Measurements from ENCODE around the gene CLDN7.

Gene CLDN7

DNA sequence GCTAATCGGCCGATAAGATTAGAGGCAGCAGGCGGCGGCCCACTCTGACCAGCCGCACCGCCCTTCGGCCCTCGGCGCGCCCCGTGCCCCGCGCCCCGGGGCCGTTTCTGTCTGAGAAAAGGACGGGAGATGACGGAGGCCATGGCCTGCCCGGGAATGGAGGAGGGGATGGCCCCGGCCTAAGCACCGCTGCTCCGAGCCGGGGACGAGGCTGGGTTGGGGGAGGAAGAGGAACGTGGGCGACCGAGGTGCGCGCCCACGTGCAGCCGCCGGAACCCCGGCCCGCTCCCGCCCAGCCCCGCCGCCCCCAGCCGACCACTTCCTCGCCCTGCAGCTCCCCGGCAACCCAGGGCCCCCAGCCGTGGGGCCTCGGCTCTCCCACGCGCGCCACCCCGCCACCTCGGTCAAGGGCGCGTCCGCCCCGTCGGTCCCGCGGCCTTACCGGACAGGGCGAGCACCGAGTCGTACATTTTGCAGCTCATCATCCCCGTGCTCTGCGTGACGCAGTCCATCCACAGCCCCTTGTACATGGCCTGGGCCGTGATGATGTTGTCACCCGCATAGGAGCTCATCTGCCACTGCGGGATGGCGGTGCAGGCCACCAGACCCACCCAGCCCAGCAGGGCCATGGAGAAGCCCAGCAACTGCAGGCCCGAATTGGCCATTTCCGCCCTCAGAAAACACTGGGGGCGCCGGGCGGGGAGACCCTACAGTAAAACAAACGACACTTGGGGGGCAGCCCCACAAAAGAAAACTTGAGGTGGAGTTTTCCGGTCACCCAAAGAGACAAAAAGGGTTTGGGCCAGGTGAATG lies 693 bp downstream of the CLDN7 start:
- Histone ChIP-seq H3K23ac (ENCODE audit: low read depth, low read length, poor library complexity) (peak overlapping the region; percentile 97), H2AFZ (ENCODE audit: low read length) (peak overlapping the region; percentile 55), H3K14ac (ENCODE audit: low read length) (peak overlapping the region; percentile 89), H4K91ac (ENCODE audit: low read depth, low read length, poor library complexity) (no peak overlapping the region), H3K9me3 (replicated peaks in 1 of 2; ENCODE audit: control insufficient read depth in 2 of 2, insufficient read depth in 1 of 2, low read depth in 1 of 2, low read length in 2 of 2) (no peaks in the 10 kb centered on the region), H3K4me1 (ENCODE audit: control insufficient read depth in 2 of 2, insufficient read depth in 1 of 2, low read depth in 1 of 2, low read length in 2 of 2) (peaks cover 7 to 11% of the 10 kb centered on the region in 2 donors), H3K9ac (ENCODE audit: low read depth, low read length, poor library complexity) (peak overlapping the region; percentile 60), H2AK5ac (ENCODE audit: low read depth, low read length) (peak overlapping the region; percentile 88), H3K27ac (replicated peaks; ENCODE audit: low read length) (no peak overlapping the region), H3K18ac (ENCODE audit: low read length) (peak overlapping the region; percentile 92), H2BK12ac (ENCODE audit: low read length) (peak overlapping the region; percentile 30), H3K36me3 (replicated peaks in 1 of 2; ENCODE audit: control insufficient read depth in 2 of 2, insufficient read depth in 2 of 2, low read length in 2 of 2) (peaks cover 16 to 41% of the 10 kb centered on the region in 2 donors), H2BK120ac (ENCODE audit: low read depth, low read length) (no peak overlapping the region), H3K79me1 (ENCODE audit: low read depth, low read length) (peaks cover 3% of the 10 kb centered on the region), H3K4me2 (ENCODE audit: insufficient read depth, low read length, poor library complexity, severe bottlenecking) (peak overlapping the region; percentile 89), H2BK15ac (ENCODE audit: low read length) (peak overlapping the region; percentile 94), H4K8ac (ENCODE audit: low read depth, low read length) (no peak overlapping the region), H2BK5ac (ENCODE audit: low read length) (no peak overlapping the region), H3K4me3 (ENCODE audit: low read length in 2 of 2) (peak overlapping the region in 1 of 2 donors; percentile 73), H3K27me3 (ENCODE audit: control insufficient read depth in 3 of 3, insufficient read depth in 3 of 3, low read depth in 1 of 3, low read length in 3 of 3) (peaks cover 20 to 45% (median 44%) of the 10 kb centered on the region in 3 experiments), H3K4ac (ENCODE audit: low read length) (peak overlapping the region; percentile 53)
- WGBS, 2 donors (ENCODE audit: extremely low coverage in 2 of 2, insufficient read length in 2 of 2, insufficient replicate concordance in 1 of 2), result no CpG with 5 or more reads among the region's 71 CpGs
- no peak for DNase-seq (ENCODE audit: low spot score)

DNA sequence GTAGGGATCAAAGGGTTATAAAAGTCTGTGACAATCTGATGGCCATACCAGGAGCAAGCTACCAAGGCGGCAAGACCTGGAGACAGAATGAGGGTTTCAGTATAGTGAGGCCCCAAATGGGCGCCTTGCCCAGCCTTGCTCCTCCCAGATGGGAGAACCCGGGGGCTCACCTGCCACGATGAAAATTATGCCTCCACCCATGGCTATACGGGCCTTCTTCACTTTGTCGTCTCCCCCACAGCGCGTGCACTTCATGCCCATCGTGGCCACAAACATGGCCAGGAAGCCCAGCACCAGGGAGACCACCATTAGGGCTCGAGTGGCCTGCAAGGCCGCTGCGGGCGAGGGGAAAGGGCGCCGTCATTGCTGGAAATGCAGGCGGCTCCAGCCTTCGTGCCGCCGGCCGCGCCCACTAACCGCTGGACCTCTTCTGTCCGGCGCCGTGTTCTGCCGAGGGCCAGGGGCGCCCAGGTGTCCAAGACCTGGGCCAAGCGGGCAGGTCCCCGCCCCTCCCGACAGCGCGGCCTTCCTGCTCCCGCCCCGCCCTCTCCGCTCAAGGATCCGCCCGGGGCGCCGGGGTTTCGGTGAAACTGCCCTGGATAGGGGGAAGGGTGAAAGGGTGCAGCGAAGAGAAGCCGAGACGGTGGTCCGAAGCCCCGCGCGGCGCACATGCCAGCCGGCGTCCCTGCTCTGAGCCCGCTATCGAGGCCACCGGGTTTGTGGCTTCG lies 1.5 kb downstream of the CLDN7 start:
- Histone ChIP-seq H3K14ac (ENCODE audit: low read length) (peak overlapping the region; percentile 84), H2BK12ac (ENCODE audit: low read length) (no peak overlapping the region), H3K4ac (ENCODE audit: low read length) (peak overlapping the region; percentile 53), H3K9me3 (replicated peaks in 1 of 2; ENCODE audit: control insufficient read depth in 2 of 2, insufficient read depth in 1 of 2, low read depth in 1 of 2, low read length in 2 of 2) (no peaks in the 10 kb centered on the region), H3K79me1 (ENCODE audit: low read depth, low read length) (peaks cover 5% of the 10 kb centered on the region), H4K91ac (ENCODE audit: low read depth, low read length, poor library complexity) (peak overlapping the region; percentile 96), H3K9ac (ENCODE audit: low read depth, low read length, poor library complexity) (peak overlapping the region; percentile 60), H3K18ac (ENCODE audit: low read length) (peak overlapping the region; percentile 92), H3K4me2 (ENCODE audit: insufficient read depth, low read length, poor library complexity, severe bottlenecking) (peak overlapping the region; percentile 89), H3K27ac (replicated peaks; ENCODE audit: low read length) (no peak overlapping the region), H2BK15ac (ENCODE audit: low read length) (peak overlapping the region; percentile 94), H3K36me3 (replicated peaks in 1 of 2; ENCODE audit: control insufficient read depth in 2 of 2, insufficient read depth in 2 of 2, low read length in 2 of 2) (peaks cover 20 to 49% of the 10 kb centered on the region in 2 donors), H3K4me1 (ENCODE audit: control insufficient read depth in 2 of 2, insufficient read depth in 1 of 2, low read depth in 1 of 2, low read length in 2 of 2) (peaks cover 7 to 11% of the 10 kb centered on the region in 2 donors), H3K4me3 (ENCODE audit: low read length in 2 of 2) (peak overlapping the region in 1 of 2 donors; percentile 73), H2AFZ (ENCODE audit: low read length) (peak overlapping the region; percentile 55), H2BK120ac (ENCODE audit: low read depth, low read length) (no peak overlapping the region), H4K8ac (ENCODE audit: low read depth, low read length) (no peak overlapping the region), H2AK5ac (ENCODE audit: low read depth, low read length) (peak overlapping the region; percentile 88), H3K23ac (ENCODE audit: low read depth, low read length, poor library complexity) (peak overlapping the region; percentile 91), H2BK5ac (ENCODE audit: low read length) (no peak overlapping the region), H3K27me3 (ENCODE audit: control insufficient read depth in 3 of 3, insufficient read depth in 3 of 3, low read depth in 1 of 3, low read length in 3 of 3) (peaks cover 20 to 45% (median 44%) of the 10 kb centered on the region in 3 experiments)
- no CpG with 5 or more reads among the region's 54 CpGs for WGBS, 2 donors (ENCODE audit: extremely low coverage in 2 of 2, insufficient read length in 2 of 2, insufficient replicate concordance in 1 of 2)
- no peak for DNase-seq (ENCODE audit: low spot score)

DNA sequence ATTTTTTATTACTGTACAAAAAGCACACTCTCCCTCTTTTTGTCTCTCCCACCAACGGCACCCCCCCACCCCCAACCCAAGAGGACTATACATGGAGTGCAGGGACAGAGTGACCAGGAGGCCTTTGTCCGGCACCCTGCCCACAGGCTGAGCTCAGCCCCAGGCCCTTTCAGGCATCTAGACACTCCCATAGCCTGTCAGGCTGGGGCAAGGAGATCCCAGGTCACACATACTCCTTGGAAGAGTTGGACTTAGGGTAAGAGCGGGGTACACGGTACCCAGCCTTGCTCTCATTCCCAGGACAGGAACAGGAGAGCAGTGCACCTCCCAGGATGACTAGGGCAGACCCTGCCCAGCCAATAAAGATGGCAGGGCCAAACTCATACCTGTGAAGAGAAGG lies 2.1 kb downstream of the CLDN7 start:
- peaks cover 7 to 11% of the 10 kb centered on the region in 2 donors for H3K4me1 ChIP-seq (ENCODE audit: control insufficient read depth in 2 of 2, insufficient read depth in 1 of 2, low read depth in 1 of 2, low read length in 2 of 2)
- no peak overlapping the region for H2BK12ac ChIP-seq (ENCODE audit: low read length)
- WGBS, 2 donors (ENCODE audit: extremely low coverage in 2 of 2, insufficient read length in 2 of 2, insufficient replicate concordance in 1 of 2), result no CpG with 5 or more reads among the region's 4 CpGs
- H4K8ac ChIP-seq (ENCODE audit: low read depth, low read length), result no peak overlapping the region
- no peak overlapping the region for H4K91ac ChIP-seq (ENCODE audit: low read depth, low read length, poor library complexity)
- no peak overlapping the region for H3K18ac ChIP-seq (ENCODE audit: low read length)
- no peak overlapping the region for H3K23ac ChIP-seq (ENCODE audit: low read depth, low read length, poor library complexity)
- peaks cover 20 to 45% (median 44%) of the 10 kb centered on the region in 3 experiments for H3K27me3 ChIP-seq (ENCODE audit: control insufficient read depth in 3 of 3, insufficient read depth in 3 of 3, low read depth in 1 of 3, low read length in 3 of 3)
- H2AFZ ChIP-seq (ENCODE audit: low read length), result no peak overlapping the region
- H2BK5ac ChIP-seq (ENCODE audit: low read length), result no peak overlapping the region
- peak overlapping the region; percentile 88 for H2AK5ac ChIP-seq (ENCODE audit: low read depth, low read length)
- DNase-seq (ENCODE audit: low spot score), result no peak
- H3K14ac ChIP-seq (ENCODE audit: low read length), result no peak overlapping the region
- H3K4me2 ChIP-seq (ENCODE audit: insufficient read depth, low read length, poor library complexity, severe bottlenecking), result no peak overlapping the region
- peaks cover 20 to 55% of the 10 kb centered on the region in 2 donors for H3K36me3 ChIP-seq (replicated peaks in 1 of 2; ENCODE audit: control insufficient read depth in 2 of 2, insufficient read depth in 2 of 2, low read length in 2 of 2)
- no peak overlapping the region for H3K4me3 ChIP-seq (ENCODE audit: low read length in 2 of 2)
- no peak overlapping the region for H3K9ac ChIP-seq (ENCODE audit: low read depth, low read length, poor library complexity)
- peaks cover 5% of the 10 kb centered on the region for H3K79me1 ChIP-seq (ENCODE audit: low read depth, low read length)
- no peak overlapping the region for H2BK120ac ChIP-seq (ENCODE audit: low read depth, low read length)
- no peak overlapping the region for H3K27ac ChIP-seq (replicated peaks; ENCODE audit: low read length)
- H3K4ac ChIP-seq (ENCODE audit: low read length), result no peak overlapping the region
- no peak overlapping the region for H2BK15ac ChIP-seq (ENCODE audit: low read length)
- no peaks in the 10 kb centered on the region for H3K9me3 ChIP-seq (replicated peaks in 1 of 2; ENCODE audit: control insufficient read depth in 2 of 2, insufficient read depth in 1 of 2, low read depth in 1 of 2, low read length in 2 of 2)

DNA sequence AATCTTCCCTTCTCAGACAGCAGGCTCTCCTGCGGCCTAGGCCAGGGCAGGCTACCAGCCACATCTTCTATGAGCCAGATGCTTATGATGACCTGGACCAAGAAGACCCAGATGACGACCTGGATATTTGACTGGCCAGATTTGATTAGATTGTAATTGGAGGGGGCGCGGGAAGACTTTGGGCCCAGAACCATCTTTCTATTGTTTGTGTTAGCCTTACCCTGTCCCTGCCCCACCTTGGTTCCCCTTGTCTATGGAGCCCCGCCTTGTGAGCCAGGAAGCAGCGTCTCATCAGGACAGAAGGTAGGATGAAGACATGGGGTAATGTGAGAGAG lies 2.8 kb downstream of the CLDN7 start:
- Histone ChIP-seq H3K18ac (ENCODE audit: low read length) (no peak overlapping the region), H2AFZ (ENCODE audit: low read length) (no peak overlapping the region), H2BK5ac (ENCODE audit: low read length) (no peak overlapping the region), H3K4me1 (ENCODE audit: control insufficient read depth in 2 of 2, insufficient read depth in 1 of 2, low read depth in 1 of 2, low read length in 2 of 2) (peaks cover 7 to 11% of the 10 kb centered on the region in 2 donors), H2BK12ac (ENCODE audit: low read length) (no peak overlapping the region), H3K4ac (ENCODE audit: low read length) (no peak overlapping the region), H3K14ac (ENCODE audit: low read length) (no peak overlapping the region), H3K4me2 (ENCODE audit: insufficient read depth, low read length, poor library complexity, severe bottlenecking) (no peak overlapping the region), H3K4me3 (ENCODE audit: low read length in 2 of 2) (no peak overlapping the region), H3K9me3 (replicated peaks in 1 of 2; ENCODE audit: control insufficient read depth in 2 of 2, insufficient read depth in 1 of 2, low read depth in 1 of 2, low read length in 2 of 2) (no peaks in the 10 kb centered on the region), H3K27ac (replicated peaks; ENCODE audit: low read length) (no peak overlapping the region), H2AK5ac (ENCODE audit: low read depth, low read length) (no peak overlapping the region), H3K79me1 (ENCODE audit: low read depth, low read length) (peaks cover 5% of the 10 kb centered on the region), H3K23ac (ENCODE audit: low read depth, low read length, poor library complexity) (no peak overlapping the region), H4K91ac (ENCODE audit: low read depth, low read length, poor library complexity) (no peak overlapping the region), H3K9ac (ENCODE audit: low read depth, low read length, poor library complexity) (no peak overlapping the region), H3K27me3 (ENCODE audit: control insufficient read depth in 3 of 3, insufficient read depth in 3 of 3, low read depth in 1 of 3, low read length in 3 of 3) (peaks cover 20 to 44% (median 43%) of the 10 kb centered on the region in 3 experiments), H4K8ac (ENCODE audit: low read depth, low read length) (no peak overlapping the region), H2BK15ac (ENCODE audit: low read length) (no peak overlapping the region), H3K36me3 (replicated peaks in 1 of 2; ENCODE audit: control insufficient read depth in 2 of 2, insufficient read depth in 2 of 2, low read length in 2 of 2) (peaks cover 23 to 61% of the 10 kb centered on the region in 2 donors), H2BK120ac (ENCODE audit: low read depth, low read length) (no peak overlapping the region)
- whole genome bisulfite sequencing, 2 donors (ENCODE audit: extremely low coverage in 2 of 2, insufficient read length in 2 of 2, insufficient replicate concordance in 1 of 2), result no CpG with 5 or more reads among the region's 6 CpGs
- no peak for DNase-seq (ENCODE audit: low spot score)
